Frontal cortex (tissue), 1 donor: ENCODE data around the gene ASPM. TPM values are rescaled to one million over a fixed set of nuclear protein-coding genes. Genes with fewer than 3 reads are reported as not detected.

Experiments
- total RNA-seq: library from RNA; depleted of rRNA; stranded (reverse); fragments of >200 nt; gene quantifications from one replicate; pipeline ENCODE4 v1.2.3, GENCODE V29; 2014

ASPM gene
- total RNA-seq, 1 donor from 2014 or later = 7.3 TPM

Other genes with a start within 250 kb of the ASPM start
- not detected for gene CFHR2, start 202.9 kb downstream of the ASPM start, total RNA-seq
- not detected for gene CFHR5, start 169.1 kb downstream of the ASPM start, total RNA-seq
- not detected for gene F13B, start 79.4 kb downstream of the ASPM start, total RNA-seq
- gene ZBTB41, start 54.6 kb upstream of the ASPM start, total RNA-seq = 95.0 TPM
- gene CRB1, start 121.6 kb upstream of the ASPM start, total RNA-seq = 16.7 TPM